CD14-positive monocyte (primary cell): Measurements from ENCODE around the gene LRRTM4. TPM values are rescaled to one million over a fixed set of nuclear protein-coding genes. Genes with fewer than 3 reads are reported as not detected.

Experiments used
- DNase-seq, 3 donors: peaks; one replicate each; pipeline ENCODE4 v3.0.0-alpha.2; 2011 to 2022
- H2AFZ ChIP-seq: 2 replicates; pipeline ENCODE4 v1.6.0; 2012; ENCODE audit warnings: mild to moderate bottlenecking, low read depth, low read length, inconsistent platforms; ENCODE audit not compliant: insufficient read depth, poor library complexity, severe bottlenecking
- H3K27ac ChIP-seq, 2 donors: 1 replicate in 1 of 2; 2 replicates in 1 of 2; pipeline ENCODE4 v1.5.1; 2012 to 2013; ENCODE audit warnings: low read length in 2 of 2, control low read depth in 1 of 2, inconsistent platforms in 1 of 2, low read depth in 1 of 2, mild to moderate bottlenecking in 1 of 2
- H3K27me3 ChIP-seq, 2 donors: one replicate each; pipeline versions ENCODE4 v1.6.0 to v1.6.1; 2011 to 2013; ENCODE audit warnings: low read length in 2 of 2; ENCODE audit not compliant: control insufficient read depth in 2 of 2, insufficient read depth in 2 of 2
- H3K36me3 ChIP-seq, 2 donors: replicated peaks in 1 of 2; 1 replicate in 1 of 2; 2 replicates in 1 of 2; pipeline versions ENCODE4 v1.5.1 to v1.6.1; 2012 to 2013; ENCODE audit warnings: low read length in 2 of 2, control low read depth in 1 of 2, inconsistent platforms in 1 of 2, mild to moderate bottlenecking in 1 of 2; ENCODE audit not compliant: insufficient read depth in 2 of 2, control insufficient read depth in 1 of 2
- H3K4me1 ChIP-seq, 2 donors: 1 replicate in 1 of 2; 2 replicates in 1 of 2; pipeline versions ENCODE4 v1.5.1 to v1.6.1; 2012 to 2013; ENCODE audit warnings: low read length in 2 of 2, control low read depth in 1 of 2, inconsistent platforms in 1 of 2, mild to moderate bottlenecking in 1 of 2, moderate library complexity in 1 of 2; ENCODE audit not compliant: insufficient read depth in 2 of 2, control insufficient read depth in 1 of 2
- H3K4me2 ChIP-seq: replicated peaks from 2 replicates; pipeline ENCODE3; 2012; ENCODE audit warnings: low read length, moderate library complexity, mild to moderate bottlenecking; ENCODE audit not compliant: poor library complexity, severe bottlenecking; ENCODE audit errors: extremely low read depth
- H3K4me3 ChIP-seq, 3 experiments: fragments of 200-600 bp in 1 of 3; sonication (generic) in 1 of 3; replicated peaks in 1 of 3; 1 replicate in 2 of 3; 2 replicates in 1 of 3; pipeline ENCODE4 v1.5.1; 2011 to 2013; ENCODE audit warnings: low read length in 3 of 3, mild to moderate bottlenecking in 3 of 3, control low read depth in 2 of 3, low read depth in 2 of 3, inconsistent platforms in 1 of 3, moderate library complexity in 1 of 3
- H3K79me2 ChIP-seq: 2 replicates; pipeline ENCODE4 v1.6.0; 2012; ENCODE audit warnings: mild to moderate bottlenecking, control low read depth, inconsistent platforms, low read length, moderate library complexity; ENCODE audit not compliant: insufficient read depth
- H3K9ac ChIP-seq: 2 replicates; pipeline ENCODE4 v1.6.0; 2017; ENCODE audit warnings: low read length, mild to moderate bottlenecking; ENCODE audit not compliant: insufficient read depth, poor library complexity, severe bottlenecking
- H3K9me3 ChIP-seq, 2 donors: replicated peaks in 1 of 2; 1 replicate in 1 of 2; 2 replicates in 1 of 2; pipeline versions ENCODE4 v1.5.1 to v1.6.1; 2012 to 2013; ENCODE audit warnings: low read length in 2 of 2, control low read depth in 1 of 2; ENCODE audit not compliant: control insufficient read depth in 1 of 2, insufficient read depth in 1 of 2
- H4K20me1 ChIP-seq: 2 replicates; pipeline ENCODE4 v1.6.0; 2012; ENCODE audit warnings: mild to moderate bottlenecking, low read length, control low read depth, moderate library complexity; ENCODE audit not compliant: insufficient read depth
- H3K27ac Mint-ChIP-seq, 7 donors: one replicate each; pipeline ENCODE4 v1.8.0; 2020; ENCODE audit warnings: mild to moderate bottlenecking in 7 of 7, mixed read lengths in 7 of 7, moderate library complexity in 6 of 7, inconsistent platforms in 2 of 7
- H3K27me3 Mint-ChIP-seq, 3 donors: one replicate each; pipeline ENCODE4 v1.8.0; 2021 to 2022; ENCODE audit warnings: low read depth in 3 of 3, mild to moderate bottlenecking in 3 of 3, mixed read lengths in 3 of 3, moderate library complexity in 3 of 3, inconsistent platforms in 1 of 3
- H3K36me3 Mint-ChIP-seq, 2 donors: one replicate each; pipeline ENCODE4 v1.8.0; 2020; ENCODE audit warnings: mixed read lengths in 2 of 2, inconsistent platforms in 1 of 2, mild to moderate bottlenecking in 1 of 2
- H3K4me1 Mint-ChIP-seq: one replicate; pipeline ENCODE4 v1.8.0; 2020; ENCODE audit warnings: mild to moderate bottlenecking, mixed read lengths
- H3K4me3 Mint-ChIP-seq, 2 donors: one replicate each; pipeline ENCODE4 v1.8.0; 2020; ENCODE audit warnings: mild to moderate bottlenecking in 2 of 2, mixed read lengths in 2 of 2, moderate library complexity in 1 of 2
- H3K9me3 Mint-ChIP-seq, 7 donors: one replicate each; pipeline ENCODE4 v1.8.0; 2020 to 2022; ENCODE audit warnings: mixed read lengths in 7 of 7, mild to moderate bottlenecking in 6 of 7, moderate library complexity in 6 of 7, inconsistent platforms in 2 of 7
- CTCF ChIP-seq: fragments of 200-600 bp; IDR thresholded peaks from one replicate; pipeline ENCODE4 v1.8.0; 2022; ENCODE audit warnings: antibody characterized with exemption, mild to moderate bottlenecking
- WGBS: methylation state at CpG from one replicate; pipeline ENCODE4 v1.1.5; 2013; ENCODE audit warnings: missing lambda C conversion rate; ENCODE audit not compliant: insufficient coverage; 5-methylcytosine and 5-hydroxymethylcytosine counted together
- intact Hi-C, 2 donors: fragments of 100-400 bp; cut with micrococcal nuclease; formaldehyde crosslinking; loops; one replicate each; pipeline versions ENCODE4 v1.15.0 to v1.15.1; 2023
- polyA plus RNA-seq, 3 donors: library from polyadenylated mRNA; depleted of rRNA in 1 of 3; unstranded in 2 of 3; stranded (reverse) in 1 of 3; fragments of 300-500 nt in 2 of 3; fragments of >200 nt in 1 of 3; fragmentation: Illumina TruSeq in 2 of 3; gene quantifications; 1 replicate in 2 of 3; 2 replicates in 1 of 3; pipeline ENCODE4 v1.2.3, GENCODE V29; 2012 to 2021

The LRRTM4 gene
- polyA plus RNA-seq, 3 donors: not detected

- no peak overlapping the region for H2AFZ ChIP-seq
- peaks cover 0 to 5% of the 10 kb centered on the region in 2 donors for H3K9me3 ChIP-seq
- H3K36me3 ChIP-seq: no peaks in the 10 kb centered on the region
- H4K20me1 ChIP-seq: no peaks in the 10 kb centered on the region
- Mint-ChIP-seq H3K9me3 (peaks cover 0 to 4% (median 0%) of the 10 kb centered on the region in 7 donors), H3K4me1 (no peaks in the 10 kb centered on the region), H3K27ac (no peak overlapping the region), H3K36me3 (no peaks in the 10 kb centered on the region), H3K27me3 (no peaks in the 10 kb centered on the region), H3K4me3 (no peak overlapping the region)
- H3K4me2 ChIP-seq: no peak overlapping the region
- no peaks in the 10 kb centered on the region for H3K79me2 ChIP-seq
- H3K27me3 ChIP-seq: no peaks in the 10 kb centered on the region
- no CpG with 5 or more reads among the region's 2 CpGs for WGBS
- intact Hi-C loops: no loop called here
- no peak overlapping the region for H3K27ac ChIP-seq
- DNase-seq: no peak
- H3K4me3 ChIP-seq: no peak overlapping the region
- H3K4me1 ChIP-seq: no peaks in the 10 kb centered on the region
- no peak overlapping the region for H3K9ac ChIP-seq
- TF ChIP-seq CTCF: no peak
These were observed 514.5 kb downstream of the LRRTM4 start for GRCh38 chr2:77007686-77008085.

- Mint-ChIP-seq H3K4me3 (no peak overlapping the region), H3K27ac (no peak overlapping the region), H3K9me3 (peaks cover 0 to 4% (median 0%) of the 10 kb centered on the region in 7 donors), H3K27me3 (no peaks in the 10 kb centered on the region), H3K36me3 (no peaks in the 10 kb centered on the region), H3K4me1 (no peaks in the 10 kb centered on the region)
- WGBS: no CpG with 5 or more reads among the region's 2 CpGs
- Histone ChIP-seq H3K4me2 (no peak overlapping the region), H3K79me2 (no peaks in the 10 kb centered on the region), H3K27me3 (no peaks in the 10 kb centered on the region), H4K20me1 (no peaks in the 10 kb centered on the region), H3K9ac (no peak overlapping the region), H3K27ac (no peak overlapping the region), H3K4me1 (no peaks in the 10 kb centered on the region), H3K36me3 (no peaks in the 10 kb centered on the region), H3K9me3 (peaks cover 0 to 5% of the 10 kb centered on the region in 2 donors), H2AFZ (no peak overlapping the region), H3K4me3 (no peak overlapping the region)
- intact Hi-C loops: no loop called here
- DNase-seq: no peak
- no peak for TF ChIP-seq CTCF
These were observed 516.7 kb downstream of the LRRTM4 start for GRCh38 chr2:77005522-77005921.
